UCSD-AML1 (cell line): ENCODE results near the gene GDPD3.
"Not testable (repeated sequence)": the region's sequence is repeated elsewhere in the genome, so short reads cannot be mapped to it uniquely, and the experiment has no call there.

Experiments
- DNase-seq: peaks from one replicate; lab custom pipeline; 2025; ENCODE audit not compliant: unreplicated experiment; lab: John Stamatoyannopoulos, UW

The GDPD3 gene

GRCh38 chr16:30113031-30113710 lies at the start of gene GDPD3:
GDPD3 (minus strand) TSS chr16:30113537; CDS start chr16:30113478, 59 bp downstream.
- no peak for DNase-seq

GRCh38 chr16:30157214-30157613 lies 43.9 kb upstream of the GDPD3 start:
- DNase-seq, result no peak

- DNase-seq, result no peak
Measured at GRCh38 chr16:30155188-30155587, 41.9 kb upstream of the GDPD3 start.

GRCh38 chr16:30152517-30152916 lies 39.2 kb upstream of the GDPD3 start:
- no peak for DNase-seq

GRCh38 chr16:30151091-30151490 lies 37.8 kb upstream of the GDPD3 start:
- DNase-seq, result no peak

- no peak for DNase-seq
Measured at GRCh38 chr16:30149250-30149930, 36.1 kb upstream of the GDPD3 start.

GRCh38 chr16:30147843-30148510 lies 34.6 kb upstream of the GDPD3 start:
- DNase-seq, result no peak

GRCh38 chr16:30145657-30146056 lies 32.3 kb upstream of the GDPD3 start:
- no peak for DNase-seq

GRCh38 chr16:30144917-30145316 lies 31.6 kb upstream of the GDPD3 start:
- DNase-seq, result no peak

- DNase-seq, result no peak
Measured at GRCh38 chr16:30144017-30144416, 30.7 kb upstream of the GDPD3 start.

GRCh38 chr16:30143347-30143702 lies 30.0 kb upstream of the GDPD3 start:
- DNase-seq, result no peak

- DNase-seq, result peak; percentile 23
Measured at GRCh38 chr16:30142672-30143346, 29.5 kb upstream of the GDPD3 start.

- DNase-seq, result no peak
Measured at GRCh38 chr16:30141750-30142149, 28.4 kb upstream of the GDPD3 start.

- DNase-seq, result no peak
Measured at GRCh38 chr16:30139583-30140481, 26.5 kb upstream of the GDPD3 start.

- no peak for DNase-seq
Measured at GRCh38 chr16:30137897-30138296, 24.6 kb upstream of the GDPD3 start.

- DNase-seq, result no peak
Measured at GRCh38 chr16:30136971-30137605, 23.8 kb upstream of the GDPD3 start.

- no peak for DNase-seq
Measured at GRCh38 chr16:30132591-30132990, 19.3 kb upstream of the GDPD3 start.

- no peak for DNase-seq
Measured at GRCh38 chr16:30131869-30132475, 18.6 kb upstream of the GDPD3 start.

GRCh38 chr16:30127993-30128392 lies 14.7 kb upstream of the GDPD3 start:
- DNase-seq, result no peak

- DNase-seq, result not testable (repeated sequence)
Measured at GRCh38 chr16:30125690-30126089, 12.4 kb upstream of the GDPD3 start.
